GM06990 (cell line): Measurements from ENCODE around the gene DHX36.

Experiments used
- DNase-seq: peaks from one replicate; pipeline ENCODE4 v3.0.0-alpha.2; 2011; ENCODE audit not compliant: insufficient read length; ENCODE audit errors: extremely low read depth
- H3K27me3 ChIP-seq: replicated peaks from 2 replicates; pipeline ENCODE4 v1.6.0; 2011; ENCODE audit warnings: low read length; ENCODE audit not compliant: control insufficient read depth, insufficient read depth
- H3K36me3 ChIP-seq: 2 replicates; pipeline ENCODE4 v1.5.1; 2011; ENCODE audit warnings: low read length; ENCODE audit not compliant: control insufficient read depth, insufficient read depth
- H3K4me3 ChIP-seq: replicated peaks from 2 replicates; pipeline ENCODE4 v1.5.1; 2011; ENCODE audit warnings: low read depth, mild to moderate bottlenecking, control low read depth, low read length
- CTCF ChIP-seq: IDR thresholded peaks from 2 replicates; pipeline ENCODE4 v1.5.1; 2011; ENCODE audit warnings: low read length, control low read depth, mild to moderate bottlenecking, inconsistent platforms; ENCODE audit not compliant: insufficient read depth, poor library complexity, severe bottlenecking

The DHX36 gene, protein sequence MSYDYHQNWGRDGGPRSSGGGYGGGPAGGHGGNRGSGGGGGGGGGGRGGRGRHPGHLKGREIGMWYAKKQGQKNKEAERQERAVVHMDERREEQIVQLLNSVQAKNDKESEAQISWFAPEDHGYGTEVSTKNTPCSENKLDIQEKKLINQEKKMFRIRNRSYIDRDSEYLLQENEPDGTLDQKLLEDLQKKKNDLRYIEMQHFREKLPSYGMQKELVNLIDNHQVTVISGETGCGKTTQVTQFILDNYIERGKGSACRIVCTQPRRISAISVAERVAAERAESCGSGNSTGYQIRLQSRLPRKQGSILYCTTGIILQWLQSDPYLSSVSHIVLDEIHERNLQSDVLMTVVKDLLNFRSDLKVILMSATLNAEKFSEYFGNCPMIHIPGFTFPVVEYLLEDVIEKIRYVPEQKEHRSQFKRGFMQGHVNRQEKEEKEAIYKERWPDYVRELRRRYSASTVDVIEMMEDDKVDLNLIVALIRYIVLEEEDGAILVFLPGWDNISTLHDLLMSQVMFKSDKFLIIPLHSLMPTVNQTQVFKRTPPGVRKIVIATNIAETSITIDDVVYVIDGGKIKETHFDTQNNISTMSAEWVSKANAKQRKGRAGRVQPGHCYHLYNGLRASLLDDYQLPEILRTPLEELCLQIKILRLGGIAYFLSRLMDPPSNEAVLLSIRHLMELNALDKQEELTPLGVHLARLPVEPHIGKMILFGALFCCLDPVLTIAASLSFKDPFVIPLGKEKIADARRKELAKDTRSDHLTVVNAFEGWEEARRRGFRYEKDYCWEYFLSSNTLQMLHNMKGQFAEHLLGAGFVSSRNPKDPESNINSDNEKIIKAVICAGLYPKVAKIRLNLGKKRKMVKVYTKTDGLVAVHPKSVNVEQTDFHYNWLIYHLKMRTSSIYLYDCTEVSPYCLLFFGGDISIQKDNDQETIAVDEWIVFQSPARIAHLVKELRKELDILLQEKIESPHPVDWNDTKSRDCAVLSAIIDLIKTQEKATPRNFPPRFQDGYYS

DNA sequence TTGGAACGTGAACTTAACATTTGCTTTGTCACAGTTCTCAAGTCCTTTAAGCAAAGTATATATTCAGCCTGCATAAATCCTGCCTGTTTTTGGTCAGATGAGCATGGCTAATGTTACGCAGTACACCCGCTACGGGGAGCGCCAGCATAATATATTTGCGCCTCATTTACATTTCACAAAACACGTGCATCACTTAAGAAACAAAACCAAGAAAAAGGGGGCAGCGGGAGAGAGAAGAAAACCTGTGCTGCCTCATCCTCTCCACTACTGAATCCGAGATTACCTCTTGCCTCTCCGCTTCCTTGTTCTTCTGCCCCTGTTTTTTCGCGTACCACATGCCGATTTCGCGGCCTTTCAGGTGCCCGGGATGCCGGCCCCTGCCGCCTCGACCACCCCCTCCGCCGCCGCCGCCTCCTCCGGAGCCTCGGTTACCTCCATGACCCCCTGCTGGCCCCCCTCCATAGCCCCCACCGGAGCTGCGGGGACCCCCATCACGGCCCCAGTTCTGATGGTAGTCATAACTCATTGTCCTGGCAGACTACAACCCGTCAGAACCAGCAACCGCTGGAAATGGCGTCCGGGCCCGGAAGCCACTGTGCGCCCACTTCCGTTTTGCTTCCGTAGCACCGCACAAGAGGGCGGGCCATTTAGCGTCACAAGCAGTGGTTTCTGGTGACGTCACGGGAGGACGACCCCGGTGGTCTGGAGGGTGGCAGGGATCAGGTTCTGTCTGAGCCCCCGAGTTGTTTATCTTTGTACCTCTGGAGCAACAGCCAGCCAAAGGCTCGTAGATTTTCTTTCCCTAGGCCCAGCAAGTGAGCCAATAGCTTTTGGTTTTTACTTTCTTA, at the start of gene DHX36:
DHX36 (minus strand) TSS at position 597 of the 848 bp plus-strand sequence; CDS start at position 526, 71 bp downstream.
- Histone ChIP-seq H3K4me3 (peak within 1 kb of the TSS; percentile 84), H3K36me3 (no peaks in the 10 kb centered on the region), H3K27me3 (no peaks in the 10 kb centered on the region)
- DNase-seq: peak; percentile 88
- TF ChIP-seq CTCF: no peak

GRCh38 chr3:154367221-154367620, 42.9 kb upstream of the DHX36 start:
- Histone ChIP-seq H3K4me3 (no peak overlapping the region), H3K36me3 (no peaks in the 10 kb centered on the region), H3K27me3 (no peaks in the 10 kb centered on the region)
- TF ChIP-seq CTCF: no peak
- no peak for DNase-seq

GRCh38 chr3:154364849-154365248, 40.6 kb upstream of the DHX36 start:
- H3K36me3 ChIP-seq: no peaks in the 10 kb centered on the region
- no peaks in the 10 kb centered on the region for H3K27me3 ChIP-seq
- DNase-seq: no peak
- no peak overlapping the region for H3K4me3 ChIP-seq
- no peak for TF ChIP-seq CTCF

DNA sequence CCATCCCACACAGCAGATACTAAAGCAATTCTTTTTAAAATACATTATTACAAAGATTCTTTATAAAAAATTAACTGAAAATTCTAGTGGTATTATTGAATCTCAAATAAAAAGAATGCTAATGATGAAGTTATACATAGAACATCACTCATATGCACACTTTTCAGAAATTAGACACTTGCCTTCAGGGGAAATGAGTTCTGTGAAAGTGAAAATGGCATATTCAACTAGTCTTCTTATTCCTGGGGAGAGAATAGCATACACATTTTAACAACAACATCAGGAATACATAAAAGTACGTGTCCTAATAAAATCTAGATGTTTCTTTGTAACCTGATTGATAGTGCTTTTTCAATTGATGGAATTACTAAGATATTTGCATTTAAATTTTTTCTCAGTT, 36.8 kb upstream of the DHX36 start:
- no peak for DNase-seq
- Histone ChIP-seq H3K27me3 (no peaks in the 10 kb centered on the region; the same call in 1 of the 2 replicates), H3K36me3 (no peaks in the 10 kb centered on the region), H3K4me3 (no peak overlapping the region)
- no peak for TF ChIP-seq CTCF

GRCh38 chr3:154356009-154356408, 31.7 kb upstream of the DHX36 start:
- no peak for DNase-seq
- H3K27me3 ChIP-seq: no peaks in the 10 kb centered on the region; the same call in 1 of the 2 replicates
- TF ChIP-seq CTCF: no peak

More at GRCh38 chr3:154356009-154356408, 31.7 kb upstream of the DHX36 start:
- Histone ChIP-seq H3K36me3 (no peaks in the 10 kb centered on the region), H3K4me3 (no peak overlapping the region)
